Measurements from ENCODE around the gene MDH1.

The MDH1 gene

DNA sequence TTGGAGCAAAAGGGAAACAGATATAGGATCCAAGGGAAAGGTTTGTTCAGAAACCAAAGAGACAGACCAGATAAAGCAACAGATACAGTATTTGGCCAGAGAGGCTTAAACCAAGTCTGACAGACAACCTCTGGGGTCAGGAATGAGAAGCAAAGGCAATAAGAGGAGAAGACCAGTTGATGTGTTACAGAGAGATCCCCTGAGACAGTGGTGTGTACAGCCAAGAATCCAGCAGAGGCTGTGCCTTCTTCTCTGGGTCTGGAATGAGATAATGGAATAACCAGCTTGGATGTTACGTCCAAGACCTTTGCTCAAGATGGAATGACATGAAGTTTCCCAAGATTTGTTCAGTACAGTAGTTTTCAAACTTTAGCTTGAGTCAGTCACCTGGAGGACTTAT, 61.1 kb downstream of the MDH1 start (continued):
- TF ChIP-seq, protein P1, sequence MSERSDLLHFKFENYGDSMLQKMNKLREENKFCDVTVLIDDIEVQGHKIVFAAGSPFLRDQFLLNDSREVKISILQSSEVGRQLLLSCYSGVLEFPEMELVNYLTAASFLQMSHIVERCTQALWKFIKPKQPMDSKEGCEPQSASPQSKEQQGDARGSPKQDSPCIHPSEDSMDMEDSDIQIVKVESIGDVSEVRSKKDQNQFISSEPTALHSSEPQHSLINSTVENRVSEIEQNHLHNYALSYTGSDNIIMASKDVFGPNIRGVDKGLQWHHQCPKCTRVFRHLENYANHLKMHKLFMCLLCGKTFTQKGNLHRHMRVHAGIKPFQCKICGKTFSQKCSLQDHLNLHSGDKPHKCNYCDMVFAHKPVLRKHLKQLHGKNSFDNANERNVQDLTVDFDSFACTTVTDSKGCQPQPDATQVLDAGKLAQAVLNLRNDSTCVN (tag by site-specific recombination; optimal IDR thresholded peaks at IDR 0.05) = no peak

DNA sequence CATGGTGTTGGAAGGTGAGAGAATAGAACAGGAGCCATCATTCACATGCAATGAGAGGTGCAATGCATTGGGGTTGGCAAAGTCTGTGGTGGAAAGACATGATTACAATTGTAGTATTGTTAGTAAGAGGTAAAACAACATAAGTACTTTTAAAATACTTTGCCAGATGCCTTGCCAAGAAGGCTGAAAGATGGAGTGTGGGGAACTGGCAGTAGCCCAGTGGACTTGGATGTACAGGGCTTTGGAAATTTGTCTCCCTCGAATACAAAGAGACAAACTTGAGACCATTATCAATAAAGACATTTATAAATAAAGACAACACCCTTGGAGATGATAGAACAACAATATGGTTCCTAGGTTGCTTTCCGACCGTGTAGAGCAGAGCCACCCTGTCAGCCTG, 62.0 kb downstream of the MDH1 start:
- POLR2A ChIA-PET = no interaction called here
- Histone ChIP-seq H3K36me3 (ENCODE audit: control insufficient read depth in 2 of 2, insufficient read depth in 1 of 2, low read length in 2 of 2) (no peaks in the 10 kb centered on the region), H3K4me3 (ENCODE audit: low read depth, low read length) (no peak overlapping the region), H3K9me3 (ENCODE audit: control insufficient read depth, insufficient read depth, low read depth, low read length) (no peaks in the 10 kb centered on the region; the same call in 1 of the 2 replicates), H3K4me1 (ENCODE audit: control insufficient read depth, insufficient read depth, low read length) (no peaks in the 10 kb centered on the region), H3K27ac (ENCODE audit: extremely low read depth, low read depth, low read length) (no peak overlapping the region)
- CTCF ChIA-PET = no interaction called here
- TF ChIP-seq, protein P2, sequence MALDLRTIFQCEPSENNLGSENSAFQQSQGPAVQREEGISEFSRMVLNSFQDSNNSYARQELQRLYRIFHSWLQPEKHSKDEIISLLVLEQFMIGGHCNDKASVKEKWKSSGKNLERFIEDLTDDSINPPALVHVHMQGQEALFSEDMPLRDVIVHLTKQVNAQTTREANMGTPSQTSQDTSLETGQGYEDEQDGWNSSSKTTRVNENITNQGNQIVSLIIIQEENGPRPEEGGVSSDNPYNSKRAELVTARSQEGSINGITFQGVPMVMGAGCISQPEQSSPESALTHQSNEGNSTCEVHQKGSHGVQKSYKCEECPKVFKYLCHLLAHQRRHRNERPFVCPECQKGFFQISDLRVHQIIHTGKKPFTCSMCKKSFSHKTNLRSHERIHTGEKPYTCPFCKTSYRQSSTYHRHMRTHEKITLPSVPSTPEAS (tag by site-specific recombination; IDR thresholded peaks at IDR 0.05) = no peak
- no peak for TF ChIP-seq ZBTB1 (tag by site-specific recombination; IDR thresholded peaks at IDR 0.05)
- no peak for TF ChIP-seq ZNF776 (tag by site-specific recombination; IDR thresholded peaks at IDR 0.05; ENCODE audit: borderline replicate concordance)
- no peak for TF ChIP-seq ZNF677 (tag by site-specific recombination; IDR thresholded peaks at IDR 0.05)
- TF ChIP-seq ZNF645 (tag by site-specific recombination; IDR thresholded peaks at IDR 0.05) = no peak
- TF ChIP-seq ZBTB6 (tag by site-specific recombination; IDR thresholded peaks at IDR 0.05) = no peak
- no peak for TF ChIP-seq ZNF426 (tag by site-specific recombination; IDR thresholded peaks at IDR 0.05)
- TF ChIP-seq ZNF837 (tag by site-specific recombination; IDR thresholded peaks at IDR 0.05) = no peak
- no peak for TF ChIP-seq ZNF585B (tag by site-specific recombination; IDR thresholded peaks at IDR 0.05)
- no peak for TF ChIP-seq ZBTB17 (tag by site-specific recombination; IDR thresholded peaks at IDR 0.05)
- no peak for TF ChIP-seq GLIS1 (tag by site-specific recombination; IDR thresholded peaks at IDR 0.05)
- TF ChIP-seq ZNF391 (tag by site-specific recombination; IDR thresholded peaks at IDR 0.05; ENCODE audit: borderline replicate concordance, low read depth) = no peak
- TF ChIP-seq ZNF621 (tag by site-specific recombination; IDR thresholded peaks at IDR 0.05) = no peak
- no peak for TF ChIP-seq ZNF768 (tag by site-specific recombination; IDR thresholded peaks at IDR 0.05)
- no peak for TF ChIP-seq ZNF280D (tag by site-specific recombination; IDR thresholded peaks at IDR 0.05)
- TF ChIP-seq ZBTB11 (tag by site-specific recombination; conservative IDR thresholded peaks at IDR 0.05; ENCODE audit: low read depth) = no peak
- TF ChIP-seq, protein P3, sequence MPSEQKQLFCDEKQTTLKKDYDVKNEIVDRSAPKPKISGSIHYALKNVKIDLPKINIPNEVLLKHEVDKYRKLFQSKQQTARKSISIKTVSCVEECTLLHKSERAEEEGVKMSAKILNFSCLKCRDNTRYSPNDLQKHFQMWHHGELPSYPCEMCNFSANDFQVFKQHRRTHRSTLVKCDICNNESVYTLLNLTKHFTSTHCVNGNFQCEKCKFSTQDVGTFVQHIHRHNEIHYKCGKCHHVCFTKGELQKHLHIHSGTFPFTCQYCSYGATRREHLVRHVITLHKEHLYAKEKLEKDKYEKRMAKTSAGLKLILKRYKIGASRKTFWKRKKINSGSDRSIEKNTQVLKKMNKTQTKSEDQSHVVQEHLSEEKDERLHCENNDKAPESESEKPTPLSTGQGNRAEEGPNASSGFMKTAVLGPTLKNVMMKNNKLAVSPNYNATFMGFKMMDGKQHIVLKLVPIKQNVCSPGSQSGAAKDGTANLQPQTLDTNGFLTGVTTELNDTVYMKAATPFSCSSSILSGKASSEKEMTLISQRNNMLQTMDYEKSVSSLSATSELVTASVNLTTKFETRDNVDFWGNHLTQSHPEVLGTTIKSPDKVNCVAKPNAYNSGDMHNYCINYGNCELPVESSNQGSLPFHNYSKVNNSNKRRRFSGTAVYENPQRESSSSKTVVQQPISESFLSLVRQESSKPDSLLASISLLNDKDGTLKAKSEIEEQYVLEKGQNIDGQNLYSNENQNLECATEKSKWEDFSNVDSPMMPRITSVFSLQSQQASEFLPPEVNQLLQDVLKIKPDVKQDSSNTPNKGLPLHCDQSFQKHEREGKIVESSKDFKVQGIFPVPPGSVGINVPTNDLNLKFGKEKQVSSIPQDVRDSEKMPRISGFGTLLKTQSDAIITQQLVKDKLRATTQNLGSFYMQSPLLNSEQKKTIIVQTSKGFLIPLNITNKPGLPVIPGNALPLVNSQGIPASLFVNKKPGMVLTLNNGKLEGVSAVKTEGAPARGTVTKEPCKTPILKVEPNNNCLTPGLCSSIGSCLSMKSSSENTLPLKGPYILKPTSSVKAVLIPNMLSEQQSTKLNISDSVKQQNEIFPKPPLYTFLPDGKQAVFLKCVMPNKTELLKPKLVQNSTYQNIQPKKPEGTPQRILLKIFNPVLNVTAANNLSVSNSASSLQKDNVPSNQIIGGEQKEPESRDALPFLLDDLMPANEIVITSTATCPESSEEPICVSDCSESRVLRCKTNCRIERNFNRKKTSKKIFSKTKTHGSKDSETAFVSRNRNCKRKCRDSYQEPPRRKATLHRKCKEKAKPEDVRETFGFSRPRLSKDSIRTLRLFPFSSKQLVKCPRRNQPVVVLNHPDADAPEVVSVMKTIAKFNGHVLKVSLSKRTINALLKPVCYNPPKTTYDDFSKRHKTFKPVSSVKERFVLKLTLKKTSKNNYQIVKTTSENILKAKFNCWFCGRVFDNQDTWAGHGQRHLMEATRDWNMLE (tag by site-specific recombination; conservative IDR thresholded peaks at IDR 0.05; ENCODE audit: low read depth) = no peak
- no peak for TF ChIP-seq ZNF843 (tag by site-specific recombination; IDR thresholded peaks at IDR 0.05)
- no peak for TF ChIP-seq ZNF529 (tag by site-specific recombination; IDR thresholded peaks at IDR 0.05; ENCODE audit: insufficient replicate concordance)

All from HEK293 (cell line).